Measurements from ENCODE around the gene GBE1. TPM values are rescaled to one million over a fixed set of nuclear protein-coding genes. Genes with fewer than 3 reads are reported as not detected.

The GBE1 gene
- total RNA-seq, 2 donors from 2014 or later: 9.6 to 15.8 TPM

- Histone ChIP-seq H3K27me3 (no peaks in the 10 kb centered on the region), H3K36me3 (replicated peaks in 1 of 2; ENCODE audit: insufficient read depth in 1 of 2, low read depth in 2 of 2) (no peaks in the 10 kb centered on the region), H3K4me3 (no peak overlapping the region), H3K4me1 (no peaks in the 10 kb centered on the region), H3K27ac (no peak overlapping the region), H3K9me3 (no peaks in the 10 kb centered on the region)
- intact Hi-C loops (cut with DNase I): no loop called here
- WGBS, 2 donors: 90% methylated on average over 2 of the region's 2 CpGs
- ATAC-seq (no peak), DNase-seq (no peak)
- no peak for TF ChIP-seq POLR2A (IDR thresholded peaks at IDR 0.05)
- no peak for TF ChIP-seq CTCF (IDR thresholded peaks at IDR 0.05)
These were observed 215.9 kb downstream of the GBE1 start for GRCh38 chr3:81545572-81545971.

GRCh38 chr3:81544385-81544784, 217.1 kb downstream of the GBE1 start:
- intact Hi-C loops (cut with DNase I): no loop called here
- no peaks in the 10 kb centered on the region for H3K9me3 ChIP-seq
- no peaks in the 10 kb centered on the region for H3K27me3 ChIP-seq
- no peak overlapping the region for H3K4me3 ChIP-seq
- H3K27ac ChIP-seq: no peak overlapping the region
- WGBS, 2 donors: 71 to 88% methylated on average over 4 of the region's 4 CpGs
- TF ChIP-seq CTCF (IDR thresholded peaks at IDR 0.05) (no peak), POLR2A (IDR thresholded peaks at IDR 0.05) (no peak)
- DNase-seq (no peak), ATAC-seq (no peak)
- H3K36me3 ChIP-seq (replicated peaks in 1 of 2; ENCODE audit: insufficient read depth in 1 of 2, low read depth in 2 of 2): no peaks in the 10 kb centered on the region
- H3K4me1 ChIP-seq: no peaks in the 10 kb centered on the region

- TF ChIP-seq POLR2A (IDR thresholded peaks at IDR 0.05): no peak
- no peak for TF ChIP-seq CTCF (IDR thresholded peaks at IDR 0.05)
- WGBS, 2 donors: 81 to 94% methylated on average over 1 of the region's 1 CpG
These were observed 220.7 kb downstream of the GBE1 start for GRCh38 chr3:81540787-81541186.

GRCh38 chr3:81531846-81532245, 229.6 kb downstream of the GBE1 start:
- peaks cover 0 to 5% of the 10 kb centered on the region in 2 donors for H3K36me3 ChIP-seq (replicated peaks in 1 of 2; ENCODE audit: insufficient read depth in 1 of 2, low read depth in 2 of 2)
- ATAC-seq (no peak), DNase-seq (no peak)
- H3K9me3 ChIP-seq: no peaks in the 10 kb centered on the region
- TF ChIP-seq CTCF (IDR thresholded peaks at IDR 0.05) (no peak), POLR2A (IDR thresholded peaks at IDR 0.05) (no peak)
- H3K27me3 ChIP-seq: no peaks in the 10 kb centered on the region
- H3K27ac ChIP-seq: no peak overlapping the region
- WGBS, 2 donors: 93 to 100% methylated on average over 1 of the region's 1 CpG
- H3K4me3 ChIP-seq: no peak overlapping the region
- H3K4me1 ChIP-seq: no peaks in the 10 kb centered on the region
- intact Hi-C loops (cut with DNase I): no loop called here

More at GRCh38 chr3:81540787-81541186, 220.7 kb downstream of the GBE1 start:
- Histone ChIP-seq H3K27me3 (no peaks in the 10 kb centered on the region), H3K27ac (no peak overlapping the region), H3K36me3 (replicated peaks in 1 of 2; ENCODE audit: insufficient read depth in 1 of 2, low read depth in 2 of 2) (no peaks in the 10 kb centered on the region), H3K4me3 (no peak overlapping the region), H3K4me1 (no peaks in the 10 kb centered on the region), H3K9me3 (no peaks in the 10 kb centered on the region)
- intact Hi-C loops (cut with DNase I): no loop called here
- ATAC-seq (no peak), DNase-seq (no peak)

GRCh38 chr3:81531263-81531662, 230.2 kb downstream of the GBE1 start:
- Histone ChIP-seq H3K4me1 (no peaks in the 10 kb centered on the region), H3K36me3 (replicated peaks in 1 of 2; ENCODE audit: insufficient read depth in 1 of 2, low read depth in 2 of 2) (peaks cover 0 to 5% of the 10 kb centered on the region in 2 donors), H3K27me3 (no peaks in the 10 kb centered on the region), H3K27ac (no peak overlapping the region), H3K9me3 (no peaks in the 10 kb centered on the region), H3K4me3 (no peak overlapping the region)
- intact Hi-C loops (cut with DNase I): no loop called here
- DNase-seq (no peak), ATAC-seq (no peak)
- no peak for TF ChIP-seq CTCF (IDR thresholded peaks at IDR 0.05)
- TF ChIP-seq POLR2A (IDR thresholded peaks at IDR 0.05): no peak
- 73 to 81% methylated on average over 2 of the region's 2 CpGs for WGBS, 2 donors

Data from body of pancreas (tissue), 4 donors.